Peyer's patch (tissue), 4 donors: Measurements from ENCODE around the gene CCDC57.

Experiments used
- POLR2A ChIP-seq, 2 donors: fragments of 450-650 bp; IDR thresholded peaks; one replicate each; pipeline ENCODE4 v1.5.1; 2017; ENCODE audit warnings: antibody characterized with exemption in 2 of 2, mild to moderate bottlenecking in 2 of 2, moderate library complexity in 2 of 2
- TF ChIP-seq, protein P1 (sequence below), 6 experiments: fragments of 450-650 bp in 4 of 6; fragments of 200-600 bp in 2 of 6; sonication (generic) in 1 of 6; IDR thresholded peaks; one replicate each; pipeline ENCODE4 v1.5.1; 2017 to 2019; ENCODE audit warnings: antibody characterized with exemption in 6 of 6, mild to moderate bottlenecking in 3 of 6, moderate library complexity in 1 of 6

DNA sequence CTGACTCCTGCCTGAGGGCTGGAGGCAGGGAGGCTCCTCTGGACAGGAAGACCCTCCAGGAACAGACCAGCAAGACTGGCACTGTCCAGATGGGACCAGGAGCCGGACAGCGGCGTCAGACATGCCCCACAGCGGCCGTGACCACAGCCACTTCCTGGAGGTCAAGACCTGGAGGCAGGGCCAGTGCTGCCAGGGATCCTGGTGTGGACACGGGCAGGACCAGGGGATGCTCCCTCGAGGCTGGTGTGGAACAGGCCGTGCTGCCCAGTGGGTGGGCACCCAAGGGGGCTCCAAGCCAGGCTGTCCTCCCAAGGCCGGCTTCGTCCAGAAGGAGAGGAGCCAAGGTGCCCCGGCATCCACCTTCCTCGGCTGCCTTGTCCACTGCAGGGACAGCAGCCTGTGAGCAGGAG lies 4.5 kb upstream of the CCDC57 start:
- TF ChIP-seq, protein P1, sequence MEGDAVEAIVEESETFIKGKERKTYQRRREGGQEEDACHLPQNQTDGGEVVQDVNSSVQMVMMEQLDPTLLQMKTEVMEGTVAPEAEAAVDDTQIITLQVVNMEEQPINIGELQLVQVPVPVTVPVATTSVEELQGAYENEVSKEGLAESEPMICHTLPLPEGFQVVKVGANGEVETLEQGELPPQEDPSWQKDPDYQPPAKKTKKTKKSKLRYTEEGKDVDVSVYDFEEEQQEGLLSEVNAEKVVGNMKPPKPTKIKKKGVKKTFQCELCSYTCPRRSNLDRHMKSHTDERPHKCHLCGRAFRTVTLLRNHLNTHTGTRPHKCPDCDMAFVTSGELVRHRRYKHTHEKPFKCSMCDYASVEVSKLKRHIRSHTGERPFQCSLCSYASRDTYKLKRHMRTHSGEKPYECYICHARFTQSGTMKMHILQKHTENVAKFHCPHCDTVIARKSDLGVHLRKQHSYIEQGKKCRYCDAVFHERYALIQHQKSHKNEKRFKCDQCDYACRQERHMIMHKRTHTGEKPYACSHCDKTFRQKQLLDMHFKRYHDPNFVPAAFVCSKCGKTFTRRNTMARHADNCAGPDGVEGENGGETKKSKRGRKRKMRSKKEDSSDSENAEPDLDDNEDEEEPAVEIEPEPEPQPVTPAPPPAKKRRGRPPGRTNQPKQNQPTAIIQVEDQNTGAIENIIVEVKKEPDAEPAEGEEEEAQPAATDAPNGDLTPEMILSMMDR (IDR thresholded peaks at IDR 0.05), result no peak
- no peak for TF ChIP-seq POLR2A (IDR thresholded peaks at IDR 0.05)
